Measurements from ENCODE around the gene BBS10.
"Not testable (repeated sequence)": the region's sequence is repeated elsewhere in the genome, so short reads cannot be mapped to it uniquely, and the experiment has no call there.

The BBS10 gene

GRCh38 chr12:76329159-76329558, 19.1 kb downstream of the BBS10 start:
- FAIRE-seq: no peak

GRCh38 chr12:76319595-76320319, 28.5 kb downstream of the BBS10 start:
- not testable (repeated sequence) for FAIRE-seq

GRCh38 chr12:76318773-76319594, 29.2 kb downstream of the BBS10 start:
- no peak for FAIRE-seq

- FAIRE-seq: no peak
These were observed 30.2 kb downstream of the BBS10 start for GRCh38 chr12:76317976-76318375.

GRCh38 chr12:76316468-76316867, 31.7 kb downstream of the BBS10 start:
- no peak for FAIRE-seq

GRCh38 chr12:76313299-76313698, 34.9 kb downstream of the BBS10 start:
- no peak for FAIRE-seq

DNA sequence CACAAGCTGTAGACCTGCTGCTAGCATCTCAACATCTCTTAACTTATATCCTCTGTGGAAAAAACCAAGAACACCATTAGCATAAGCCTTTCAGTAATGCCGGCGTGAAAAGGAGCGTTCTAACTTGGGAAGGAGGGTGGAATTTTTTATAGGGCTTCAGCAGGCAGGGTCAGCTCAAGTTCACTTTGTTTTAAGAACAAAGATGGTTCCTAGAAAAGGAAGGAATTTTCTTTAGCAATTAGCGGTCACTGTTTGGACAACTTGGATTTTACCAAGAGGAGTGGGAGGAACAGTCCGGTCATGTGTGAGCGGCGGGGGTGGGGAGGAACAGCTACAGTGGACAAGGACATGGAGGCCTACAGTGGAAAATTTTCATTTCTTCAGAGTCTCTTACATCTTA, 35.9 kb downstream of the BBS10 start:
- no peak for FAIRE-seq

- FAIRE-seq: no peak
These were observed 36.4 kb downstream of the BBS10 start for GRCh38 chr12:76311796-76312195.

DNA sequence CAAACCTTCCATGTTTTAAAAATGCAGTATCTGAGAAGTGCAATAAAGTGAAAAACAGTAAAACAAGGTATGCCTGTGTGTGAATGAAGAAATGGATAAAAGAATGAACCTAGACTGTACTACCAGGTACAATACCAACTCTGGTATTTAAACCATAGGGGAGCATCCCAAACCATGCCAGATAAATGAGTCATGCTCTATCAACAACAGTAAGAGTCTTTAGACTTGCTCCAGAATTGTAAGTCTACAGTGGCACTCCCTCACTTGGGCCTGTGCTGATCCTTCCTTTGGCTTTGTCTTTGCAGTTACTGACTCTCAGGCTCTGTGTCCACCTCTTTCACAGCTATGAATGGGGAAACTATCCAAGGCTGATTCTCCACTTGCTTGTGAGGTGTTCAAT, 38.1 kb downstream of the BBS10 start:
- FAIRE-seq: no peak

GRCh38 chr12:76308866-76309265, 39.3 kb downstream of the BBS10 start:
- FAIRE-seq: no peak

GRCh38 chr12:76307083-76307482, 41.1 kb downstream of the BBS10 start:
- no peak for FAIRE-seq

- FAIRE-seq: no peak
These were observed 44.2 kb downstream of the BBS10 start for GRCh38 chr12:76303989-76304460.

DNA sequence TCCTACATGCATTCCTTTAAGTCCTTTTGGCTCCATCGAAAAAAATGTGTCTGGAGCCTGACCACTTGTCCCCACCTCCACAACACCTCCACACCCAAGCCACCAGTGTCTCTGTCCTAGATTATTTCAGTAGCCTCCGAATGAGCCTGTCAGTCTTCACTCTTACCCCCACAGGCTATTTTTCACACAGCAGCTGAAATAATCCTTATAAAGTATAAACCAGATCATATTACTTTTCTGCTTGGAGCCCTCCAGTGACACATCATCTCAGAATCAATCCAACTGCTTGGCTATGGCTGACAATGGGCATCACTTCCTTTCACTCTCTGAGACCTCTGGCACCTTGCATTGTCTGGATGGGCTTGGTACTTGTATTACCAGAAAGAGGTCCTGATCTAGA, 44.9 kb downstream of the BBS10 start:
- no peak for FAIRE-seq

DNA sequence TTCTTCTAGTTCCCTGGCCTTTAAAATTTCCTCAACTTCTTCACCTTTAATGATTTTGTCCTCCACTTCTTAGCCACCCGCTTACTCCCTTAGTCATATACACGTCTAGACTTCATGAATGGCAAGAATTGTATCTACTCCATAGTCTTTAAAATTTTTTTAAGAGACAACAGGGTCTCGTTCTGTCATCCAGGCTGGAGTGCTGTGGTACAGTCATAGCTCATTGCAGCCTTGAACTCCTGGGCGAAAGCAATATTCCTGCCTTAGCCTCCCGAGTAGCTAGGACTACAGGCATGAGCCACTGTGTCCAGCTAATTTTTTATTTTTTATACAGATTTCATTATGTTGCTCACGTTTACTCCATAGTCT, 47.9 kb downstream of the BBS10 start:
- FAIRE-seq: no peak

- no peak for FAIRE-seq
These were observed 48.5 kb downstream of the BBS10 start for GRCh38 chr12:76299536-76300296.

Data from A204.1 (cell line).